ENCODE measurements around the gene AQP12B.
"Not testable (repeated sequence)": the region's sequence is repeated elsewhere in the genome, so short reads cannot be mapped to it uniquely, and the experiment has no call there.

AQP12B gene

DNA sequence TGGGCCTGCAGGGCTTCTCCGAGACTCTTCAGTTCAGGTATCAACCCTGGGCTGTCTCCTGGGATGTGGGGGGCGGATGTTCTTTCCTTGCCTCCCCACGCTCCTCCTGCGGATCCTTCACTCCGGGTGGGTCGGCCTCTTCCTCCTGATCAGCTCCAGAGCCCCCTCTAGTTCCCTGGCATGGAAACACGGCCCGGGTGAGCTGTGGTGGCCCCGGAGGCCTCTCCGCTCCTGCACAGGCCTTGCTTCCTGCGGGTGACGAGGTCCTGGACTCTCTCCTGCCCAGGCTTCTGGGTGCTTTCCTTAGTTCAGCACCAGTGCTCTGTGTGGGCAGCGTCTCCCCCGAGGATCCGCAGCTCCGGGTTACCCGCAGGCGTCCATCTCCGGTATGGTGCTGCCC is 12.9 kb upstream of the AQP12B start:
- DNase-seq; H3K36me3 ChIP-seq (replicated peaks; ENCODE audit: insufficient read depth, low read length); H3F3A ChIP-seq (ENCODE audit: insufficient read depth, low read length); H3K4me1 ChIP-seq (ENCODE audit: low read length); H3K27me3 ChIP-seq (replicated peaks; ENCODE audit: insufficient read depth, low read length); H3K9me3 ChIP-seq (replicated peaks; ENCODE audit: insufficient read depth, low read length); H3K4me2 ChIP-seq (ENCODE audit: low read depth, low read length); H3K79me2 ChIP-seq (ENCODE audit: low read length); H3K27ac ChIP-seq (ENCODE audit: low read length); H2AFZ ChIP-seq (ENCODE audit: low read length); H3K9ac ChIP-seq (ENCODE audit: low read length); H3K4me3 ChIP-seq (ENCODE audit: low read length); H3K9me2 ChIP-seq (replicated peaks; ENCODE audit: insufficient read depth, low read length); H4K20me1 ChIP-seq (ENCODE audit: insufficient read depth, low read length): not testable (repeated sequence)

- not testable (repeated sequence) for H3K4me3 ChIP-seq (ENCODE audit: low read length); H3K9me2 ChIP-seq (replicated peaks; ENCODE audit: insufficient read depth, low read length); H3K79me2 ChIP-seq (ENCODE audit: low read length); H3K4me2 ChIP-seq (ENCODE audit: low read depth, low read length); H3K9ac ChIP-seq (ENCODE audit: low read length); H3K36me3 ChIP-seq (replicated peaks; ENCODE audit: insufficient read depth, low read length); H3F3A ChIP-seq (ENCODE audit: insufficient read depth, low read length); H3K27ac ChIP-seq (ENCODE audit: low read length); H2AFZ ChIP-seq (ENCODE audit: low read length); H4K20me1 ChIP-seq (ENCODE audit: insufficient read depth, low read length); H3K27me3 ChIP-seq (replicated peaks; ENCODE audit: insufficient read depth, low read length); DNase-seq; H3K9me3 ChIP-seq (replicated peaks; ENCODE audit: insufficient read depth, low read length); H3K4me1 ChIP-seq (ENCODE audit: low read length)
Observed at GRCh38 chr2:240694304-240694703, 11.6 kb upstream of the AQP12B start.

- H4K20me1 ChIP-seq (ENCODE audit: insufficient read depth, low read length); H3K9me2 ChIP-seq (replicated peaks; ENCODE audit: insufficient read depth, low read length); H2AFZ ChIP-seq (ENCODE audit: low read length); H3K4me3 ChIP-seq (ENCODE audit: low read length); H3K27ac ChIP-seq (ENCODE audit: low read length); H3K9ac ChIP-seq (ENCODE audit: low read length); H3K36me3 ChIP-seq (replicated peaks; ENCODE audit: insufficient read depth, low read length); H3K79me2 ChIP-seq (ENCODE audit: low read length); H3F3A ChIP-seq (ENCODE audit: insufficient read depth, low read length); H3K4me2 ChIP-seq (ENCODE audit: low read depth, low read length); H3K4me1 ChIP-seq (ENCODE audit: low read length); DNase-seq; H3K9me3 ChIP-seq (replicated peaks; ENCODE audit: insufficient read depth, low read length): not testable (repeated sequence)
- H3K27me3 ChIP-seq (replicated peaks; ENCODE audit: insufficient read depth, low read length): peaks cover 12% of the 10 kb centered on the region
Observed at GRCh38 chr2:240692583-240693561, 10.2 kb upstream of the AQP12B start.

GRCh38 chr2:240691631-240692420 is 9.1 kb upstream of the AQP12B start, which contains the start of gene AQP12A:
TSS of gene AQP12A (plus strand) at chr2:240691866. CDS start at chr2:240691914, 48 bp downstream.
- not testable (repeated sequence) for H3K27ac ChIP-seq (ENCODE audit: low read length); H2AFZ ChIP-seq (ENCODE audit: low read length); H3K36me3 ChIP-seq (replicated peaks; ENCODE audit: insufficient read depth, low read length); H3F3A ChIP-seq (ENCODE audit: insufficient read depth, low read length); H3K4me1 ChIP-seq (ENCODE audit: low read length); H3K4me2 ChIP-seq (ENCODE audit: low read depth, low read length); DNase-seq; H3K4me3 ChIP-seq (ENCODE audit: low read length); H4K20me1 ChIP-seq (ENCODE audit: insufficient read depth, low read length); H3K9me3 ChIP-seq (replicated peaks; ENCODE audit: insufficient read depth, low read length); H3K79me2 ChIP-seq (ENCODE audit: low read length); H3K9me2 ChIP-seq (replicated peaks; ENCODE audit: insufficient read depth, low read length); H3K9ac ChIP-seq (ENCODE audit: low read length)
- peaks cover 23% of the 10 kb centered on the region for H3K27me3 ChIP-seq (replicated peaks; ENCODE audit: insufficient read depth, low read length)

DNA sequence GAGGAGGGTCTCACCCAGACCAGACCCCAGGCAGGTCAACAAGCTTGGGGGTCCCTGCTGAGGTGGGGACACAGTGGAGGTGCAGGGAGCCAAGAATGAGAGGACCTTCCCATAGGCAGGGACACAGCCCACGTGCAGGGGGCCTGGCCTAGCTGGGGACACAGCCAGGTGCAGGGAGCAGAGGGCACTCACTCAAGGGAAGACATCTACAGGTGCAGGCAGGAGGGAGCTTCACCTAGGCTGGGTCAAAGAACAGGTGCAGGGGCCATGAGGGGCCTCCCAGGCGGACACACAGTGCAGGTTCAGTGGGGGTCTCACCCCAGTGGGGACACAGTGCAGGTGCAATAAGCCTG is 8.4 kb upstream of the AQP12B start:
- DNase-seq: not testable (repeated sequence)

GRCh38 chr2:240690421-240691074 is 7.9 kb upstream of the AQP12B start:
- H3K4me3 ChIP-seq (ENCODE audit: low read length); H3K9me2 ChIP-seq (replicated peaks; ENCODE audit: insufficient read depth, low read length); DNase-seq; H2AFZ ChIP-seq (ENCODE audit: low read length); H3K4me1 ChIP-seq (ENCODE audit: low read length); H4K20me1 ChIP-seq (ENCODE audit: insufficient read depth, low read length); H3K27ac ChIP-seq (ENCODE audit: low read length); H3K36me3 ChIP-seq (replicated peaks; ENCODE audit: insufficient read depth, low read length); H3K9ac ChIP-seq (ENCODE audit: low read length); H3K79me2 ChIP-seq (ENCODE audit: low read length); H3F3A ChIP-seq (ENCODE audit: insufficient read depth, low read length); H3K9me3 ChIP-seq (replicated peaks; ENCODE audit: insufficient read depth, low read length); H3K4me2 ChIP-seq (ENCODE audit: low read depth, low read length): not testable (repeated sequence)
- peaks cover 35% of the 10 kb centered on the region for H3K27me3 ChIP-seq (replicated peaks; ENCODE audit: insufficient read depth, low read length)

More for the DNA sequence above, 8.4 kb upstream of the AQP12B start:
- H4K20me1 ChIP-seq (ENCODE audit: insufficient read depth, low read length); H2AFZ ChIP-seq (ENCODE audit: low read length); H3K4me3 ChIP-seq (ENCODE audit: low read length); H3K36me3 ChIP-seq (replicated peaks; ENCODE audit: insufficient read depth, low read length); H3K79me2 ChIP-seq (ENCODE audit: low read length); H3K9ac ChIP-seq (ENCODE audit: low read length); H3K9me2 ChIP-seq (replicated peaks; ENCODE audit: insufficient read depth, low read length); H3K27ac ChIP-seq (ENCODE audit: low read length); H3K4me2 ChIP-seq (ENCODE audit: low read depth, low read length); H3K9me3 ChIP-seq (replicated peaks; ENCODE audit: insufficient read depth, low read length); H3F3A ChIP-seq (ENCODE audit: insufficient read depth, low read length); H3K4me1 ChIP-seq (ENCODE audit: low read length): not testable (repeated sequence)
- H3K27me3 ChIP-seq (replicated peaks; ENCODE audit: insufficient read depth, low read length): peaks cover 30% of the 10 kb centered on the region

Data from MM.1S (cell line).